NCI-H1930 (cell line): ENCODE measurements around the gene RPS15.
A peak's percentile ranks its signal among the peaks of the same experiment; 100 is the strongest.
"Not testable (repeated sequence)": the region's sequence is repeated elsewhere in the genome, so short reads cannot be mapped to it uniquely, and the experiment has no call there.

Experiments used
- DNase-seq, 2 experiments: peaks; one replicate each; lab custom pipeline; 2025; lab: John Stamatoyannopoulos, UW

Gene RPS15

GRCh38 chr19:1402411-1403070, 35.7 kb upstream of the RPS15 start:
- DNase-seq, result no peak

GRCh38 chr19:1406774-1407527, 31.2 kb upstream of the RPS15 start:
- DNase-seq, result peak; percentile 93 to 99

GRCh38 chr19:1407528-1408299, 30.5 kb upstream of the RPS15 start, which contains the start of gene DAZAP1:
TSS of gene DAZAP1 (plus strand) at chr19:1407586. CDS start at chr19:1407774, 188 bp downstream.
- no peak for DNase-seq

GRCh38 chr19:1408300-1409203, 29.6 kb upstream of the RPS15 start:
- no peak for DNase-seq

- no peak for DNase-seq
These were observed 28.8 kb upstream of the RPS15 start for GRCh38 chr19:1409204-1410005.

GRCh38 chr19:1410136-1410786, 27.9 kb upstream of the RPS15 start:
- no peak for DNase-seq

- no peak for DNase-seq
These were observed 27.4 kb upstream of the RPS15 start for GRCh38 chr19:1410789-1411188.

GRCh38 chr19:1411255-1412191, 26.7 kb upstream of the RPS15 start:
- DNase-seq, result no peak

GRCh38 chr19:1412323-1412923, 25.8 kb upstream of the RPS15 start:
- no peak for DNase-seq

GRCh38 chr19:1412995-1413800, 25.0 kb upstream of the RPS15 start:
- no peak for DNase-seq

GRCh38 chr19:1416014-1416841, 22.0 kb upstream of the RPS15 start:
- DNase-seq, result no peak

GRCh38 chr19:1417145-1417544, 21.1 kb upstream of the RPS15 start:
- no peak for DNase-seq

GRCh38 chr19:1417681-1418495, 20.3 kb upstream of the RPS15 start:
- no peak for DNase-seq

- no peak for DNase-seq
These were observed 19.8 kb upstream of the RPS15 start for GRCh38 chr19:1418496-1418775.

GRCh38 chr19:1418951-1419738, 19.1 kb upstream of the RPS15 start:
- DNase-seq, result no peak

GRCh38 chr19:1420085-1420484, 18.1 kb upstream of the RPS15 start:
- not testable (repeated sequence) for DNase-seq
